Panc1 (cell line): Measurements from ENCODE around the gene CITED4.

ENCODE experiments used
- CTCF ChIP-seq: fragments of 450-650 bp; IDR thresholded peaks from 2 replicates; pipeline ENCODE4 v1.5.1; 2017; ENCODE audit warnings: mild to moderate bottlenecking
- REST ChIP-seq, 2 experiments: IDR thresholded peaks; 2 replicates each; pipeline ENCODE4 v1.6.1; 2011 to 2012; ENCODE audit warnings: low read depth in 2 of 2, control low read depth in 1 of 2, low read length in 1 of 2, mild to moderate bottlenecking in 1 of 2, moderate library complexity in 1 of 2; ENCODE audit not compliant: insufficient read depth in 1 of 2

DNA sequence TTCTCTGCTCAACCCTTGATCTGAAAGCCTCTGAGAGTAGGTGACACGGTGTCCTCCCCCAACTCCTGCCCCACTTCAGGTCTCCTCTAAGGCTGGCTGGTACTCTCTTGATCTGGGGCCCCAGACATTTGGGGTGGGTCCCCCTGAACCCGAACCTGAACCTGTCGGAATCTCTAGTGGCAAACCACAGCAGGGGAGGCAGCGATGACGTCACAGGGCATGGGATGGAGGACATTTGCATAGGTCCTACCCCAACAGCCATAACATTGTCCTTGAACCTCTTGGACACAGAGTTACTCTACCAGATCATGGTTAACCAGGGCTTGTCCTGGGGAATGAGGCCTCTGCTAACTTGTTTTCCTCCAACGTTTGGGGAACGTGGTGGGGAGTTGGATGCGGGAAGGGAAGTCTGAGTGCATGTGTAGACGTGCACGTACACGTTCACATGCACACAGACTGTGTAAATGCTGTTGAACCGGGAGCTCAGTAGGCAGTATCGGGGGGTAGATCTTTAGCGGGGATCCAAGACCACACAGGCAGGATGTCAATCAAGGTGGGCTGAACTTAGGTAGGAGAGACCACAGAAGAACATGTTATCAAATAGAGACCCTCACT, 32.4 kb downstream of the CITED4 start:
- TF ChIP-seq CTCF: no peak
- no peak for TF ChIP-seq REST (IDR thresholded peaks at IDR 0.05; ENCODE audit: insufficient read depth in 1 of 2, low read depth in 2 of 2, low read length in 1 of 2)
